Hematopoietic multipotent progenitor cell (in vitro differentiated cells): ENCODE measurements around the gene PABPC1L2B. TPM values are rescaled to one million over a fixed set of nuclear protein-coding genes. Genes with fewer than 3 reads are reported as not detected.
"Not testable (repeated sequence)": the region's sequence is repeated elsewhere in the genome, so short reads cannot be mapped to it uniquely, and the experiment has no call there.

Experiments
- DNase-seq, 3 donors: peaks; one replicate each; pipeline ENCODE4 v3.0.0-alpha.2; 2011 to 2015; ENCODE audit warnings: low read depth in 2 of 3, low spot score in 2 of 3
- total RNA-seq: library from RNA; depleted of rRNA; stranded (reverse); fragments of >200 nt; gene quantifications from one replicate; pipeline ENCODE4 v1.2.3, GENCODE V29; 2012

PABPC1L2B gene
- not detected for total RNA-seq

GRCh38 chrX:73002733-73003132 is at the start of gene PABPC1L2B:
TSS of gene PABPC1L2B (plus strand) at chrX:73002939. CDS start at chrX:73003643, 704 bp downstream.
- DNase-seq, result not testable (repeated sequence)

GRCh38 chrX:72959971-72960370 is 42.8 kb upstream of the PABPC1L2B start:
- DNase-seq, result not testable (repeated sequence)

GRCh38 chrX:72971859-72972258 is 30.9 kb upstream of the PABPC1L2B start:
- not testable (repeated sequence) for DNase-seq

GRCh38 chrX:72974885-72975284 is 27.9 kb upstream of the PABPC1L2B start:
- not testable (repeated sequence) for DNase-seq

GRCh38 chrX:72980894-72981469 is 21.8 kb upstream of the PABPC1L2B start:
- not testable (repeated sequence) for DNase-seq

- not testable (repeated sequence) for DNase-seq
These were observed 1.3 kb downstream of the PABPC1L2B start for GRCh38 chrX:73004032-73004431.

- no peak for DNase-seq
These were observed 18.8 kb downstream of the PABPC1L2B start for GRCh38 chrX:73021361-73022092.

GRCh38 chrX:73022093-73022445 is 19.3 kb downstream of the PABPC1L2B start:
- not testable (repeated sequence) for DNase-seq

GRCh38 chrX:73028876-73029275 is 26.1 kb downstream of the PABPC1L2B start:
- DNase-seq, result no peak

Other genes with a start within 250 kb of the PABPC1L2B start
- gene DMRTC1B, start 226.0 kb upstream of the PABPC1L2B start, total RNA-seq, result 0.27 TPM
- gene FAM236B, start 220.3 kb upstream of the PABPC1L2B start, total RNA-seq, result not detected
- gene FAM236D, start 194.7 kb upstream of the PABPC1L2B start, total RNA-seq, result not detected
- not detected for gene FAM236C, start 90.3 kb upstream of the PABPC1L2B start, total RNA-seq
- gene FAM236A, start 64.7 kb upstream of the PABPC1L2B start, total RNA-seq, result not detected
- gene DMRTC1, start 59.1 kb upstream of the PABPC1L2B start, total RNA-seq, result not detected
- gene PABPC1L2A, start 76.6 kb downstream of the PABPC1L2B start, total RNA-seq, result not detected
- 2.4 TPM for gene NAP1L2, start 211.9 kb downstream of the PABPC1L2B start, total RNA-seq